GM23248 (cell line): ENCODE measurements around the gene ARHGAP26.

Experiments used
- EZH2 ChIP-seq: fragments of 200-600 bp; sonication (generic); IDR thresholded peaks from 2 replicates; pipeline ENCODE4 v1.6.1; 2018; ENCODE audit warnings: antibody characterized with exemption, mild to moderate bottlenecking; ENCODE audit not compliant: insufficient read depth, poor library complexity, severe bottlenecking
- EZH2phosphoT487 ChIP-seq: fragments of 200-600 bp; sonication (generic); IDR thresholded peaks from 2 replicates; pipeline ENCODE4 v1.6.1; 2018; ENCODE audit warnings: antibody characterized with exemption, moderate library complexity, mild to moderate bottlenecking, low read depth; ENCODE audit not compliant: insufficient read depth

GRCh38 chr5:142924135-142924883, 154.1 kb downstream of the ARHGAP26 start:
- no peak for TF ChIP-seq EZH2phosphoT487
- no peak for TF ChIP-seq EZH2
